ENCODE measurements around the gene PIK3R1.

GRCh38 chr5:68221488-68221887, 5.9 kb downstream of the PIK3R1 start:
- TF ChIP-seq CTCF (IDR thresholded peaks at IDR 0.05): no peak
- TF ChIP-seq POLR2A (IDR thresholded peaks at IDR 0.05): no peak
- no peak for TF ChIP-seq EP300 (IDR thresholded peaks at IDR 0.05)
